Astrocyte (in vitro differentiated cells and primary cell): ENCODE measurements around the gene PDZD7. TPM values are rescaled to one million over a fixed set of nuclear protein-coding genes. Genes with fewer than 3 reads are reported as not detected.
"Not testable (repeated sequence)": the region's sequence is repeated elsewhere in the genome, so short reads cannot be mapped to it uniquely, and the experiment has no call there.

Source experiments
- DNase-seq: peaks from one replicate; pipeline ENCODE4 v3.0.0-alpha.2; 2010; ENCODE audit warnings: low read depth
- FAIRE-seq: peaks from 2 replicates; lab custom pipeline; 2011; peaks lifted over from hg19 to GRCh38; lab: Jason Lieb, UNC
- H2AFZ ChIP-seq: 2 replicates; pipeline ENCODE4 v1.6.0; 2012; ENCODE audit warnings: low read depth, low read length, inconsistent platforms
- H3K27ac ChIP-seq: 2 replicates; pipeline ENCODE4 v1.5.1; 2011; ENCODE audit warnings: low read depth, low read length, inconsistent platforms
- H3K27me3 ChIP-seq: 2 replicates; pipeline ENCODE4 v1.6.0; 2011; ENCODE audit warnings: low read length, inconsistent platforms; ENCODE audit not compliant: insufficient read depth
- H3K36me3 ChIP-seq: 2 replicates; pipeline ENCODE4 v1.5.1; 2011; ENCODE audit warnings: low read length, inconsistent platforms; ENCODE audit not compliant: insufficient read depth
- H3K4me1 ChIP-seq: 2 replicates; pipeline ENCODE4 v1.5.1; 2011; ENCODE audit warnings: low read length, inconsistent platforms; ENCODE audit not compliant: insufficient read depth
- H3K4me2 ChIP-seq: 2 replicates; pipeline ENCODE4 v1.6.0; 2012; ENCODE audit warnings: low read length, inconsistent platforms
- H3K4me3 ChIP-seq: 2 replicates; pipeline ENCODE4 v1.5.1; 2011; ENCODE audit warnings: low read depth, mild to moderate bottlenecking, low read length, inconsistent platforms; ENCODE audit not compliant: insufficient read depth
- H3K79me2 ChIP-seq: 2 replicates; pipeline ENCODE4 v1.6.0; 2012; ENCODE audit warnings: mild to moderate bottlenecking, low read length, inconsistent platforms; ENCODE audit not compliant: insufficient read depth
- H3K9ac ChIP-seq: 2 replicates; pipeline ENCODE4 v1.6.0; 2012; ENCODE audit warnings: mild to moderate bottlenecking, low read length, inconsistent platforms
- H3K9me3 ChIP-seq: 2 replicates; pipeline ENCODE4 v1.5.1; 2012; ENCODE audit warnings: low read depth, mild to moderate bottlenecking, low read length, inconsistent platforms; ENCODE audit not compliant: insufficient read depth
- H4K20me1 ChIP-seq: 2 replicates; pipeline ENCODE4 v1.6.0; 2012; ENCODE audit warnings: low read length, inconsistent platforms; ENCODE audit not compliant: insufficient read depth
- H3K27ac Mint-ChIP-seq: one replicate; pipeline ENCODE4 v1.8.0; 2021; ENCODE audit warnings: mild to moderate bottlenecking, mixed read lengths; ENCODE audit not compliant: unreplicated experiment
- H3K27me3 Mint-ChIP-seq: one replicate; pipeline ENCODE4 v1.8.0; 2021; ENCODE audit warnings: low read depth, mixed read lengths; ENCODE audit not compliant: unreplicated experiment
- H3K36me3 Mint-ChIP-seq: one replicate; pipeline ENCODE4 v1.8.0; 2021; ENCODE audit warnings: low read depth, mixed read lengths; ENCODE audit not compliant: unreplicated experiment
- H3K4me1 Mint-ChIP-seq: one replicate; pipeline ENCODE4 v1.8.0; 2021; ENCODE audit warnings: low read depth, mixed read lengths; ENCODE audit not compliant: unreplicated experiment
- H3K4me3 Mint-ChIP-seq: one replicate; pipeline ENCODE4 v1.8.0; 2021; ENCODE audit warnings: mild to moderate bottlenecking, moderate library complexity, mixed read lengths; ENCODE audit not compliant: unreplicated experiment
- H3K9me3 Mint-ChIP-seq: one replicate; pipeline ENCODE4 v1.8.0; 2021; ENCODE audit warnings: mild to moderate bottlenecking, mixed read lengths; ENCODE audit not compliant: unreplicated experiment
- CTCF ChIP-seq: IDR thresholded peaks from 2 replicates; pipeline ENCODE4 v1.5.1; 2011; ENCODE audit warnings: low read depth, mild to moderate bottlenecking, inconsistent platforms, low read length, moderate library complexity; ENCODE audit not compliant: insufficient read depth
- EZH2 ChIP-seq: IDR thresholded peaks from 2 replicates; pipeline ENCODE4 v1.6.1; 2012; ENCODE audit warnings: mild to moderate bottlenecking, low read length, inconsistent platforms; ENCODE audit not compliant: insufficient read depth
- total RNA-seq: library from RNA; stranded (reverse); gene quantifications from 2 replicates; pipeline ENCODE4 v1.2.1, GENCODE V29; 2021

Gene PDZD7
- total RNA-seq, 1 donor from 2014 or later, result 4.5 TPM

GRCh38 chr10:100976906-100977305, 54.0 kb downstream of the PDZD7 start:
- H3K36me3 Mint-ChIP-seq, result peaks cover 18% of the 10 kb centered on the region
- H3K79me2 ChIP-seq, result no peaks in the 10 kb centered on the region

DNA sequence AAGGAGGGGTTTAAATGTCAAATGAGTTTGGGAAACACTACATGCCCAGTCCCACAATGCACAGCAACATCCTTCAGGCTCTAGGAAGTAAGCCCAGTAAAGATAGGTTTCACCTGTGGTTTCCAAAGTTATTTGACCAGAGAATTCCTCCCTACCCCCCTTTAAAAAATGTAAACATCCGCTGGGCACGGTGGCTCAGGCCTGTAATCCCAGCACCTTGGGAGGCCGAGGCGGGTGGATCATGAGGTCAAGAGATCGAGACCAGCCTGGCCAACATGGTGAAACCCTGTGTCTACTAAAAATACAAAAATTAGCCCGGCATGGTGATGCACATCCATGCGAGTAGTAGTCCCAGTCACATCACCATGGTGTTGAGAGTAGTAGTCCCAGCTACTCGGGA, 55.5 kb downstream of the PDZD7 start:
- H3K27ac ChIP-seq, H3K4me1 Mint-ChIP-seq, H3K9me3 ChIP-seq, H3K27ac Mint-ChIP-seq, H3K4me2 ChIP-seq, H3K27me3 Mint-ChIP-seq, DNase-seq, H3K4me1 ChIP-seq, H3K36me3 ChIP-seq, H3K9ac ChIP-seq, H3K4me3 ChIP-seq, H3K4me3 Mint-ChIP-seq, H4K20me1 ChIP-seq, H3K36me3 Mint-ChIP-seq, H2AFZ ChIP-seq, H3K27me3 ChIP-seq, FAIRE-seq, H3K9me3 Mint-ChIP-seq, H3K79me2 ChIP-seq: not testable (repeated sequence)

More at GRCh38 chr10:100976906-100977305, 54.0 kb downstream of the PDZD7 start:
- Histone ChIP-seq H3K27me3 (no peaks in the 10 kb centered on the region), H3K4me3 (no peak overlapping the region), H3K27ac (no peak overlapping the region), H3K4me2 (no peak overlapping the region), H3K4me1 (no peaks in the 10 kb centered on the region), H3K36me3 (no peaks in the 10 kb centered on the region), H4K20me1 (no peaks in the 10 kb centered on the region), H2AFZ (no peak overlapping the region), H3K9ac (no peak overlapping the region), H3K9me3 (no peaks in the 10 kb centered on the region)
- Mint-ChIP-seq H3K27ac (no peak overlapping the region), H3K4me3 (no peak overlapping the region), H3K9me3 (no peaks in the 10 kb centered on the region), H3K4me1 (no peaks in the 10 kb centered on the region), H3K27me3 (no peaks in the 10 kb centered on the region)
- no peak for TF ChIP-seq EZH2
- no peak for TF ChIP-seq CTCF
- FAIRE-seq (no peak), DNase-seq (no peak)

DNA sequence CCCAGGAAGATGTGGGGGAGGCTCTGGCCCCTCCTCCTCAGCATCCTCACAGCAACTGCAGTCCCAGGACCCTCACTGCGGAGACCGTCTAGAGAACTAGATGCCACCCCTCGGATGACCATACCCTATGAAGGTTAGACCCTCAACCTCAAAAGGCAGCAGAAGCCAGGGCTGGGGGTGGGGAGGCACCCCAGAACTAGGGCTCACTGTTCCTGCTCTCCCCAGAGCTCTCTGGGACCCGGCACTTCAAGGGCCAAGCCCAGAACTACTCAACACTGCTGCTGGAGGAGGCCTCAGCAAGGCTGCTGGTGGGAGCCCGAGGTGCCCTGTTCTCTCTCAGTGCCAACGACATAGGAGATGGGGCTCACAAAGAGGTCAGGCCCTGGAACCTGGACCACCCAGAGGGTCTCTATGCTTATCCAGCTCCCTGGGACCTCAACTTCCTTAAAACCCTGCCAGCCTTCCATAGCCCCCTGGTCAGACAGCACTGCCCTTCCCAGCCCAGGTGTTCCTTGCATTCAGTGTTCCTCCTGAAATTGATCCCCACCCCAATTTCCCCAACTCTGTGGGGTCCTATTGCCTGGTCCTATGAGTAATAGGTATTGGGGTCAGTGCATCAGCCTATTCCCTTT, 57.9 kb downstream of the PDZD7 start:
- H3K9me3 Mint-ChIP-seq, result no peaks in the 10 kb centered on the region
- no peak for TF ChIP-seq CTCF
- no peak for TF ChIP-seq EZH2
- H3K4me1 Mint-ChIP-seq, result peaks cover 10% of the 10 kb centered on the region
- H3K27me3 Mint-ChIP-seq, result no peaks in the 10 kb centered on the region
- Histone ChIP-seq H3K4me2 (no peak overlapping the region), H3K79me2 (no peaks in the 10 kb centered on the region), H3K4me3 (no peak overlapping the region), H3K9ac (no peak overlapping the region), H3K27me3 (no peaks in the 10 kb centered on the region), H3K9me3 (no peaks in the 10 kb centered on the region), H2AFZ (no peak overlapping the region), H3K27ac (no peak overlapping the region), H3K4me1 (peaks cover 8% of the 10 kb centered on the region), H4K20me1 (no peaks in the 10 kb centered on the region), H3K36me3 (no peaks in the 10 kb centered on the region)
- peaks cover 2% of the 10 kb centered on the region for H3K36me3 Mint-ChIP-seq
- FAIRE-seq (no peak), DNase-seq (no peak)
- H3K4me3 Mint-ChIP-seq, result peak overlapping the region; percentile 50
- no peak overlapping the region for H3K27ac Mint-ChIP-seq
